Stimulated activated CD8-positive, alpha-beta memory T cell treated with anti-CD3 and anti-CD28 coated beads, Interleukin-7, amount 100 ng/mL, for 48 hours (primary cell): Measurements from ENCODE around the gene ATG5.

Experiments
- DNase-seq, 2 donors: peaks; one replicate each; pipeline ENCODE4 v3.0.0-alpha.2; 2020; ENCODE audit warnings: low read depth in 1 of 2; ENCODE audit errors: extremely low read depth in 1 of 2

ATG5 gene

GRCh38 chr6:106134906-106135634 lies 190.5 kb downstream of the ATG5 start:
- peak in 1 of 2 donors; percentile 33 for DNase-seq
